Measurements from ENCODE around the gene MRPL1. TPM values are rescaled to one million over a fixed set of nuclear protein-coding genes. Genes with fewer than 3 reads are reported as not detected.

The MRPL1 gene
- total and polyA plus RNA-seq, 2 of the 13 experiments (the other 11 are each of a cell fraction or from before 2014, with no cell fraction given) = 23.3 to 61.5 TPM

GRCh38 chr4:77921701-77922100 is 59.1 kb downstream of the MRPL1 start (continued):
- TF ChIP-seq ZNF513 (CRISPR knock-in tag; conservative IDR thresholded peaks at IDR 0.05) (no peak), FOXA1 (IDR thresholded peaks at IDR 0.05) (peak; percentile 60; the same call in 1 of the 2 replicates), FOXA1 (CRISPR knock-in tag; IDR thresholded peaks at IDR 0.05) (peak; percentile 80), ATF5 (CRISPR knock-in tag; IDR thresholded peaks at IDR 0.05; ENCODE audit: low read depth) (no peak), RAD21 (CRISPR knock-in tag; IDR thresholded peaks at IDR 0.05) (no peak), ZNF577 (CRISPR knock-in tag; IDR thresholded peaks at IDR 0.05; ENCODE audit: borderline replicate concordance, low read depth) (no peak), HIC2 (CRISPR knock-in tag; IDR thresholded peaks at IDR 0.05; ENCODE audit: low read depth) (no peak; the same call in 1 of the 2 replicates), AHDC1 (CRISPR knock-in tag; IDR thresholded peaks at IDR 0.05; ENCODE audit: borderline replicate concordance) (peak; percentile 65; the same call in 1 of the 2 replicates), ZNF234 (CRISPR knock-in tag; conservative IDR thresholded peaks at IDR 0.05) (no peak), SP2 (CRISPR knock-in tag; IDR thresholded peaks at IDR 0.05) (no peak), FOXP1 (IDR thresholded peaks at IDR 0.05) (peak; percentile 82), FOXP1 (CRISPR knock-in tag; IDR thresholded peaks at IDR 0.05) (peak; percentile 90), SRSF1 (optimal IDR thresholded peaks at IDR 0.05; ENCODE audit: low read depth, low read length) (no peak), FOXA3 (CRISPR knock-in tag; IDR thresholded peaks at IDR 0.05) (peak; percentile 96), MXD1 (CRISPR knock-in tag; IDR thresholded peaks at IDR 0.05) (no peak), FOXM1 (CRISPR knock-in tag; IDR thresholded peaks at IDR 0.05) (no peak), TARDBP (CRISPR knock-in tag; IDR thresholded peaks at IDR 0.05) (no peak), SETDB1 (CRISPR knock-in tag; IDR thresholded peaks at IDR 0.05; ENCODE audit: borderline replicate concordance) (no peak), JARID2 (CRISPR knock-in tag; IDR thresholded peaks at IDR 0.05; ENCODE audit: insufficient replicate concordance) (no peak)
